Liver (tissue), 3 donors: ENCODE results near the gene MYO7A.

Experiments used
- ATF3 ChIP-seq: IDR thresholded peaks from 2 replicates; pipeline ENCODE4 v1.6.1; 2016; ENCODE audit warnings: antibody characterized with exemption
- CTCF ChIP-seq: fragments of 150-350 bp; IDR thresholded peaks from 2 replicates; pipeline ENCODE4 v1.5.1; 2017; ENCODE audit warnings: improper control_type of control experiment, low read depth, low read length; ENCODE audit not compliant: missing input control
- FOXA1 ChIP-seq: IDR thresholded peaks from 2 replicates; pipeline ENCODE4 v1.6.1; 2016; ENCODE audit warnings: antibody characterized with exemption
- GABPA ChIP-seq, 2 donors: IDR thresholded peaks in 1 of 2; conservative IDR thresholded peaks in 1 of 2; 2 replicates each; pipeline ENCODE4 v1.6.1; 2016; ENCODE audit warnings: antibody characterized with exemption in 2 of 2, mild to moderate bottlenecking in 1 of 2, moderate library complexity in 1 of 2
- JUND ChIP-seq, 2 donors: IDR thresholded peaks; 2 replicates each; pipeline ENCODE4 v1.6.1; 2016; ENCODE audit warnings: antibody characterized with exemption in 2 of 2
- MAX ChIP-seq: IDR thresholded peaks from 2 replicates; pipeline ENCODE4 v1.6.1; 2016; ENCODE audit warnings: antibody characterized with exemption
- RAD21 ChIP-seq, 2 donors: IDR thresholded peaks; 2 replicates each; pipeline ENCODE4 v1.6.1; 2016; ENCODE audit warnings: antibody characterized with exemption in 2 of 2, mild to moderate bottlenecking in 2 of 2
- REST ChIP-seq: IDR thresholded peaks from 2 replicates; pipeline ENCODE4 v1.6.1; 2016; ENCODE audit warnings: antibody characterized with exemption, mild to moderate bottlenecking
- SP1 ChIP-seq: IDR thresholded peaks from 2 replicates; pipeline ENCODE4 v1.6.1; 2018; ENCODE audit warnings: antibody characterized with exemption, mild to moderate bottlenecking
- TAF1 ChIP-seq: conservative IDR thresholded peaks from 2 replicates; pipeline ENCODE4 v1.6.1; 2016; ENCODE audit warnings: antibody characterized with exemption, mild to moderate bottlenecking
- YY1 ChIP-seq: IDR thresholded peaks from 2 replicates; pipeline ENCODE4 v1.6.1; 2016; ENCODE audit warnings: antibody characterized with exemption, mild to moderate bottlenecking
- ZBTB33 ChIP-seq: IDR thresholded peaks from 2 replicates; pipeline ENCODE4 v1.6.1; 2016; ENCODE audit warnings: antibody characterized with exemption
- donor health status: healthy.
- donor health status: healthy.

GRCh38 chr11:77181799-77182541 lies 53.9 kb downstream of the MYO7A start:
- TF ChIP-seq CTCF (no peak), SP1 (no peak), MAX (no peak), RAD21 (IDR thresholded peaks at IDR 0.05) (no peak), YY1 (no peak), GABPA (IDR thresholded peaks at IDR 0.05 in 1 of 2, conservative IDR thresholded peaks at IDR 0.05 in 1 of 2) (no peak), TAF1 (no peak), ZBTB33 (no peak), REST (no peak), JUND (IDR thresholded peaks at IDR 0.05) (no peak), FOXA1 (no peak), ATF3 (no peak)
